Hematopoietic multipotent progenitor cell treated with erythropoietin and hydrocortisone succinate and interleukin-3 and kit ligand, for 17 days (in vitro differentiated cells): ENCODE data around the gene MXD1.

ENCODE experiments used
- DNase-seq: peaks from one replicate; pipeline ENCODE4 v3.0.0-alpha.2; 2015; ENCODE audit warnings: low spot score

The MXD1 gene

GRCh38 chr2:69954084-69954483 is 39.2 kb downstream of the MXD1 start:
- no peak for DNase-seq

- no peak for DNase-seq
These were observed 40.1 kb downstream of the MXD1 start for GRCh38 chr2:69955029-69955428.

- no peak for DNase-seq
These were observed 41.6 kb downstream of the MXD1 start for GRCh38 chr2:69956475-69956979.

- DNase-seq, result no peak
These were observed 43.1 kb downstream of the MXD1 start for GRCh38 chr2:69957965-69958364.

DNA sequence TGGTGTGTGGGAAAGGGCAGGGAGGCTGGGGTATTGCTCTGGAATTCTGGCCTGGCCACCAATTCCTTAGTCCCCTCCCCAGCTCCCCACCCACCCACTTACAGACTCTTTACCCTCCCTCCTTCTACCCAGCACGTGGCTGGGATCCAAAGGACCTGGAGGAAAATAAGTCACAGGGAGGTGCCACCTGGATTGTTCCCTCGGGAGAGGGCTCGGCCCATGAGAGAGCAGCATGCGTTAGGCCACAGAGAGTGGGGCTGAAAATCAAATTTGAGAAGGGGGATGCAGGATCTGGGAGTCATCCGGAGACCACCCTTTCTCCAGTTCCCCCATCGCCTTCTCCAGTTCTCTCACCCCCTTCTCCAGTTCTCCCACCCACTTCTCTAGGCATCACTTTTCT is 43.6 kb downstream of the MXD1 start:
- no peak for DNase-seq

DNA sequence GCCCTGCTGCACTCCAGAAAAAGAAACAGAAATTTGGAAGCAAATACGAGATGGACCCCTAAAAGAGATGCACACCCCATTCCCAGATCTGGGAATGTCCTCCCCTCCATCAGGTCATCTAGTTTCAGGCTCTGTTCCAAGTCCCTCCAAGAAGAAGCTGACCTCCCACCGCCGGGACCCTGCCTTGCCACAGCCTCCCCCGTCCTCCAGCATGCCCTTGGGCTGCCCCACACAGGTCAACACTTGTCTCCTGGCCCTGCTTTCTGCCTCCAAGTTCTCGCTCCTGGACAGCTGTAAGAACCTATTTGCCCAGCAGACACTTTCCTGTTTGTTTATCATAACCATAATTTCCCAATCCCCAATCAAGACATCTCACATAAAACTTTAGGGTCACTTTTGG is 44.5 kb downstream of the MXD1 start:
- DNase-seq, result no peak

- no peak for DNase-seq
These were observed 45.9 kb downstream of the MXD1 start for GRCh38 chr2:69960821-69961220.

DNA sequence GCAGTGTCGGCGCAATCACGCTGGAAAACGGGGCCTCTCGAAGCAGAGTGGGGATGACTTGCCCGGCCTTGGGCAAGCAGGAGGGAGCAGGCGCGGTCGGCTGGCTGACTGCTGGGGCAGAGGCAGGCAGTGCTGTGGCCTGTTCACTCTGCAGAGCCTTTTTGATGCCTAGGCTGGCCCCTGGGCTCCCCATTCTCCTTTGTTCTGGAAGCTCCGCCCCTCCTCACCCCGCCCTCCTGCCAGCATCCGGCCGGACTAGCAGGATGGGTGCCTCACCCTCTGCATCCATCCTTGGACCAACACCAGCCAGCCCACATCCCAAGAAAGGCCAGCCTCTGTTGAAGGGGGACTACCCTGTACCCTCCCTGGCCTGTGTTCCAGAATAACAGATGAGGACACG is 46.6 kb downstream of the MXD1 start, which contains the start of gene ASPRV1:
ASPRV1 (minus strand) TSS at position 136 of the 400 bp plus-strand sequence. CDS start 195 bp downstream, outside the sequence.
- no peak for DNase-seq

DNA sequence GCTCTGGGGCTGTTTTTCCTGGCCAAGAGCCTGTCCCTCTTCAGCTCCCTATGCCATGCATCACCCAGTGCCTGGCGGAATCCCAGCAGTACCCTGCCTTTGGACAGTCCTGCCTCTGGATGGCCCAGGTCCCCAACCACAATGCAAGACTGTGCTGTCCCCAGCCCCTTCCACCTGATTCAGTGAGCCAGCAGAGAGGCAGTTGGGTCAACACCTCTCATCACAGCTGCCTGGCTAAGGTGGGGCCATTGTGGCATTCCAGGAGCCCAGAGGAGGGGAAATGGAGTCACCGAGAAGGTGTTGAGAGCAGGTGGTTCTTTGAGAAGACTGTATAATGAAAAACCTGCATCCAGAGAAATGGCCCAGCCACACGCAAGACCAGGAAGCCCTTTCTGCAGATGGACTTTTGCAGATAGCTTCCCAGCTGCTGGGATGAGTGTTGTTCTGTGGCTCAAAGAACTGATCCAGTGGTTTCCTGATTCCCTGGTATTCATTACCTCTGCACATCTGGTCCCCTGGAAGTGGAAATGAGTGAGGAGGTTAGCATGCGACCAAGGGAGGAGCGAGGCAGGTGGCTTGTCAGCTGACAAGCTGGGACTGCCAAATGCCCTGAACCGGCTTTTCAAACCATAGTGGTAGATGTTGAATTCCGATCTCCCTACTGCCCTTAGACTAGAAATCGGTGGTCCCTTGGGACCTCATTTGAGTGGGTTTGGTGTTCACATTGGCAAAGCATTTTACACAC is 48.2 kb downstream of the MXD1 start:
- no peak for DNase-seq

DNA sequence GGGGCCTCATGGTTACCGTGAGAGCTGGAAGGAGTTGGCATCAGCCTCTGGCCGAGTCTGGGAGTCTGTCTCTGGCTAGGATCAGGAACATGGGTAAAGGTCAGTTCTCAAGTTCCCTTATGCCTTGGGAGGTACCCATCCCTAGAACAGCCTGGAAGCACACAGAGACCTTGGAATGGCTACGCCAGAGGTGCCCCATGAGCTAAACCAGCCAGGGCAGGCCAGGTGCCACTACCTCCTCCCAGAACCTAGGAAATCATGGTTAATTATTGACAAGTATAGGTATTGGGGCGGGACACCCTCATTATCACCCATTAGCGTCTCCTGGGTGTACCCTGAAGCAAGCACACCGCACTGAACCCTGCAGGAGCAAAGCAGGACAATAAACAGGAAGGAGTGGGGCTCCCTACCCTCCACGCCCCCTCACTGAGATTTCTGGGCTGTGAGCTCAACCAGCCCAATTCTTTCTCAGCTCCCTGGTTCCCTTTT is 49.5 kb downstream of the MXD1 start:
- no peak for DNase-seq

GRCh38 chr2:69965756-69966445 is 51.0 kb downstream of the MXD1 start:
- no peak for DNase-seq

DNA sequence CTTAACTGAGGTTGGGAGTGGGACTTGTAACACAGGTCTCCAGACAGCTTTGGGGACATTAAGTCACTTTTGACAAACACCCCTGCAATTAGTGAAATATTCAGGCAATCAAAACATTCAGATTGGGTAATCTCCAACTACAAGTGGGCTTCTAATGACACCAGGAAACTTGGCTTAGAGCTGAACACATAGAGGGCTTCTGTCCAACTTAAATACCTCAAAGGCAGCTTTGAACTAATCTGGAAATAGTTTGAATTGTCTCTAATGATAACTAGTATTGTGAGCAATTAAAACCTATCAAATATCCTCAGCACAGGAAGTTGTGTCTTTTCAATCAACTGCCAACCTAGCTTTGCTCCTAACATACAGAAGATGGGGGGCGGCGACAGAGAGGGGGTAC is 51.6 kb downstream of the MXD1 start:
- DNase-seq, result no peak

DNA sequence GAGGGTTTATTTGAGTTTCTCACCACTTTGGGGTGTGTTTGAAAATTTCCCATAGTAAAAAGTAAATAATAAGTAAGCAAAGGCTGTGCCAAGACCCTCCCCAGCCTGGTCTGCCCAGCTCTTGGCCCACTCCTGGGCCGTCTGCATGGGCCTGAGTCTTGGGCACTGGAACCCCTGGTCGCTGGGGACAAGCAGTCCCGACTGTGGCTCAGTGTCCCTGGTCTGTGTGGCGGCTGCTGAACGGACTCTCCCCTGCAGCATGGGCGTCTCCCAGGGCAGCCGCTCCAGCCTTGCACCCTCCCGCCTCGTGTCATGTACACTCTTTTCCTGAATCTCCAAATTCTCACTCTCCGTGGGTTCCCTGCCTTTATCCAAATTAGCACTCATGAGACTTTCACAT is 53.7 kb downstream of the MXD1 start:
- DNase-seq, result no peak

DNA sequence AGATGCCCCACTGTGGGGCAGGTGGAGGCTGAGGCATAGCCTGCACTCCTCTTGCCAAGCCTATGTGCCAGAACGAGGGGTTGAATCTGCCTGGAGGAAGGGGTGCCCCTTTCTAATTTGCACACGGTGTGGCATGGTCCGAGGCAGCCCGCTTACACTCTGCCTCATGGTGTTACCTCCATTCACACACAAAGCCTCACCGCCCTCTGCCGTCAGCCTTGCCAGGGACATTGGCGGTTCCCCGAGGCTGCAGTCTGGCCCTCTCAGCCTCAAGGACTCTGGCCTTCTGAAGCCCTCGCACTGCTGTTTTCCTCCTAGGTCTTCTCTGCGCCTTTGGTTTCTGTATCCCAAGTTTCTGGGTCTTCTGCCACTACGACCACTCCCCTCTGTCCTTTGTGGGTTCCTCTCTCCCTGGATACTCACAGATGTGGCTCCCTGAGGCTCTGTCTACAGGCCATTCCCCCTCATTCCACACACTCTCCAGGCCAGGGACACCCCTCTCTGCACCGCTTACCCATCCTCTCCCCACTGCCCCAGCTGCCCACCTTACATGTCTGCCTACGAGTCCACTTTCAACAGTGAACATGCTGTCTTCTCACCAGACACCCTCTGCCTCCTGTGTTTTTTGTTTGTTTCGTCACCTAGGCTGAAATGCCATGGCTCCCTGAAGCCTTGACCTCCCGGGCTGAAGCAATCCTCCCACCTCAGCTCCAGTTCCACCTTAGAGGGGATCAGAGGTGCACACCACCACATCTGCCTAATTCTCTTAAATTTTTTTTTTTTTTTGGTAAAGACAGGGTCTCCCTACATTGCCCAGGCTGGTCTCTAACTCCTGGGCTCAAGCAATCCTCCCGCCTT is 54.4 kb downstream of the MXD1 start:
- DNase-seq, result no peak

- DNase-seq, result no peak
These were observed 55.1 kb downstream of the MXD1 start for GRCh38 chr2:69969991-69970390.

DNA sequence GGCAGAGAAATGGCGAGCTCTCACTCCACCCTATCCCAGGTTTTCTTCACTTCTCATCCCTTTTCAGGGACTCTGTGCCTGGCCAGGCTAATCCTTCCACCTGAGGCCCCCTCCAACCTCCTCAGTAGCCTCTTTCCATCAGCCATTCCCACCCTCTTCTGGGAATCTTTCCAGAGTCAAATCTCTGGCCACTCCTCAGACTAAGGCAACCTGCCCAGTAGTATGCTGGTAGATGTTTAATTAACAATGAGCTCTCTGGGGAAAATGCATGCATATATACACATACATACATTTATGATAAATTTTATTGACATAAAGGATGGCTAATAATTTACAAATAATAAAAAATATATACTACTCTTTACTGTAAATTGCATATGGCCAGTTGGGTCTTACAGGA is 57.9 kb downstream of the MXD1 start:
- DNase-seq, result no peak

DNA sequence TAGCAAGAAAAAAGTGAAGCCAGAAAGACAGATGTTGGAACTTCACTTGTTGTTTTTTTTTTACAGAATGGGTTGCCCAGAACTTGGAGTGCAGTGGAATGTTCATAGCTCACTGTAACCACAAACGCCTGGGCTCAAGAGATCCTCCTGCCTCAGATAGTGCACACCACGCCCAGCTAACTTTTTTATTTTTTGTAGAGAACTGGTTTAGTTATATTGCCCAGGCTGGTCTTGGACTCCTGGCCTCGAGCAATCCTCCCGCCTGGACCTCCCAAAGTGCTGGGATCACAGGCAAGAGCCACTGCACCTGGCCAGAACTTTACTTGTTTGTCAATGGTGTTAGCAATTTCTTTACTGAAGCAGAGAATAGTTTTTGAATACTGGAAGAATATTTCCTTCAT is 58.4 kb downstream of the MXD1 start:
- peak; percentile 16 for DNase-seq

- DNase-seq, result no peak
These were observed 60.4 kb downstream of the MXD1 start for GRCh38 chr2:69975136-69975852.

DNA sequence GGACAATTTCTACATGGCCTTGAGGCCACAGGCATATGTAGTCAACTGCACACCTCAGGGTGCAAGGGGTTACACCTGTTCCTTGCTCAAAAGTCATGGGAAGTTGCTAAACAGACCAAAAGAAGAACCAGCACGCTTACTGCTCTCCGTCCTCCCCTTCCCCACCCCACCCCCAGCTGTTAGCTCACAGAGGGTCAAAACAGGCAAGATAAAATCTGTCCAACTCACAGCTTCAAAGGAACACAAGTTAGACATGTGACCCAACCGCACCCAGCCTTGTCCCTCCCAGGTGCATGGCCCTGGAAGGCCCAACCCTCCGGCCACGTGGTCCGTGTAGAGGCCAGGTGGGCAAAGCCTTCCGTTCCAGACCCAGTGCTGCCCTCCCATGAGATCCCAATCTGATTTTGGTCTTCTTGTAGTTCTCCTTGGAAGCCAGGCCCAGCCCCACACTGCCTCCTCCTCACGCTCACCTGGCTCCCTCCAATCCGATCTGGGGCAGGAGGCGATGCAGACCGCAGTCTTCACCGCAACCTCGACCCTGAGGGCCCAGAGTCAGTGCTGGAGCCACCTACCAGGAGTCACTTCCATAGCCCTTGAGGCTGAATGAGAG is 61.0 kb downstream of the MXD1 start:
- DNase-seq, result peak; percentile 18

DNA sequence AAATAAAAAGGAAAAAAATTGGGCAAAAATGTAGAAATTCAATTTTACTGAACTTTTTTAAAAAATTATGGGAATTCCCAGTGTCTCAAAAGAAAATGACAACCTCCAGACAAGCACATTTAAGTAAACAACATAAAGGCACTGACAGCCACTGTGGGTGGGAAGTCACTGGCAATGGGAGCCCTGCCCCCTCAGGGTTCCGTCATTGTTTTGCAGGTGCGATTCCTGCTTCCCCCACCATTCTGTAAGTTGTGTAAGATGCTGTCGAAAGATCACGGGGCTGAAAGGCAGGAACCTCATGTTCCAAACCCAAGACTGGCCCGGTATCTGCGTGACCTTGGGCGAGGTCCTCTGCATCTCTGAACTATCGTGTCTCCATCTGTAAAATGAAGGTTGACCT is 62.3 kb downstream of the MXD1 start:
- no peak for DNase-seq

- DNase-seq, result no peak
These were observed 63.1 kb downstream of the MXD1 start for GRCh38 chr2:69977906-69978482.
